Heart left ventricle (tissue), 13 donors: ENCODE measurements around the gene CBFA2T2.

ENCODE experiments used
- POLR2A ChIP-seq, 2 donors: fragments of 450-650 bp; IDR thresholded peaks; one replicate each; pipeline ENCODE4 v1.6.1; 2017; ENCODE audit warnings: antibody characterized with exemption in 2 of 2, mild to moderate bottlenecking in 2 of 2, moderate library complexity in 2 of 2
- TF ChIP-seq, protein P1 (sequence below), 12 donors: fragments of 200-600 bp; sonication (generic) in 4 of 12; IDR thresholded peaks; one replicate each; pipeline versions ENCODE4 v1.5.0 to v1.8.0; 2018 to 2022; ENCODE audit warnings: antibody characterized with exemption in 12 of 12, mild to moderate bottlenecking in 5 of 12
- donor health status: ischemic (EF 13 %, LVEDD 7.1; RV severe dilation, severe dysfunction).
- donor health status: DM: no; HTN: yes; CAD: no.
- donor health status: DM: no; HTN: no; CAD: no.
- donor health status: ischemic (EF 25% LVEDD 6.9; RV normal size, moderate dysfunction).
- donor health status: ischemic (EF 25% LVEDD 5.7; RV mildly dilated, moderate dysfunction).
- donor health status: ischemic (EF 35%, LVEDD 5.7; RV mildly dilated, moderate dysfunction).
- donor health status: nonischemic (EF 11% LVEDD 7.7; RV severe dilation, severe dysfunction).
- donor health status: DM: yes; HTN: yes; CAD: no.
- donor health status: PGD.
- donor health status: ischemic (EF 29% LVEDD 5.4; RV normal size, mild dysfunction).
- donor health status: nonischemic (EF 23%, LVEDD 6.1; RV moderate dilation, normal function).

DNA sequence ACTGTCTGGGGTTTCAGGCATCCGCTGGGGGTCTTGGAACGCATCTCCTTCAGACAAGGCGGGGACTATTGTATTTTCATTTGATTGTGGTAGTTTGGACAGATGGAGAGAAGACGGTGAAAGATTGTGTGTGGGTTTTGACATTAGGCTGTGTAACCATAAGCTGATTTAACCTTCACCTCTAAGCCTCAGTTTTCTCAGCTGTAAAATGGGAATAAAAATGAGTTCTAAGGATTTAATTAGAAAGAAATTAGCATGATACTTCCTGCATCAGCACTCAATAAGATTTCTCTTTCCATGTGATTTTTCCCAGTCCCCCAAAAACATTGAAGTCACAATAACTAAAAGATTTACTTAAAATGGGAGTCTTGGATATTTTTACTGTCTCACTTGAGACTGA is 78.1 kb downstream of the CBFA2T2 start:
- TF ChIP-seq, protein P1, sequence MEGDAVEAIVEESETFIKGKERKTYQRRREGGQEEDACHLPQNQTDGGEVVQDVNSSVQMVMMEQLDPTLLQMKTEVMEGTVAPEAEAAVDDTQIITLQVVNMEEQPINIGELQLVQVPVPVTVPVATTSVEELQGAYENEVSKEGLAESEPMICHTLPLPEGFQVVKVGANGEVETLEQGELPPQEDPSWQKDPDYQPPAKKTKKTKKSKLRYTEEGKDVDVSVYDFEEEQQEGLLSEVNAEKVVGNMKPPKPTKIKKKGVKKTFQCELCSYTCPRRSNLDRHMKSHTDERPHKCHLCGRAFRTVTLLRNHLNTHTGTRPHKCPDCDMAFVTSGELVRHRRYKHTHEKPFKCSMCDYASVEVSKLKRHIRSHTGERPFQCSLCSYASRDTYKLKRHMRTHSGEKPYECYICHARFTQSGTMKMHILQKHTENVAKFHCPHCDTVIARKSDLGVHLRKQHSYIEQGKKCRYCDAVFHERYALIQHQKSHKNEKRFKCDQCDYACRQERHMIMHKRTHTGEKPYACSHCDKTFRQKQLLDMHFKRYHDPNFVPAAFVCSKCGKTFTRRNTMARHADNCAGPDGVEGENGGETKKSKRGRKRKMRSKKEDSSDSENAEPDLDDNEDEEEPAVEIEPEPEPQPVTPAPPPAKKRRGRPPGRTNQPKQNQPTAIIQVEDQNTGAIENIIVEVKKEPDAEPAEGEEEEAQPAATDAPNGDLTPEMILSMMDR (IDR thresholded peaks at IDR 0.05): no peak
- no peak for TF ChIP-seq POLR2A (IDR thresholded peaks at IDR 0.05)
